T-helper 1 cell treated with Interleukin-12 subunit alpha and Interleukin-12 subunit beta and Interleukin-4 antibody, amounts not matched to agents 30 μg/mL and 1 μg/mL, for 36 hours (primary cell): ENCODE data around the gene GLI2.

ENCODE experiments used
- H3K27ac Mint-ChIP-seq: one replicate; pipeline ENCODE4 v1.8.0; 2021; ENCODE audit warnings: mild to moderate bottlenecking, mixed read lengths
- H3K27me3 Mint-ChIP-seq: one replicate; pipeline ENCODE4 v1.8.0; 2021; ENCODE audit warnings: low read depth, mixed read lengths
- H3K36me3 Mint-ChIP-seq: one replicate; pipeline ENCODE4 v1.8.0; 2021; ENCODE audit warnings: low read depth, mixed read lengths
- H3K4me1 Mint-ChIP-seq: one replicate; pipeline ENCODE4 v1.8.0; 2021; ENCODE audit warnings: low read depth, mixed read lengths
- H3K4me3 Mint-ChIP-seq: one replicate; pipeline ENCODE4 v1.8.0; 2021; ENCODE audit warnings: mild to moderate bottlenecking, moderate library complexity, mixed read lengths
- H3K9me3 Mint-ChIP-seq: one replicate; pipeline ENCODE4 v1.8.0; 2021; ENCODE audit warnings: mixed read lengths

GLI2 gene

DNA sequence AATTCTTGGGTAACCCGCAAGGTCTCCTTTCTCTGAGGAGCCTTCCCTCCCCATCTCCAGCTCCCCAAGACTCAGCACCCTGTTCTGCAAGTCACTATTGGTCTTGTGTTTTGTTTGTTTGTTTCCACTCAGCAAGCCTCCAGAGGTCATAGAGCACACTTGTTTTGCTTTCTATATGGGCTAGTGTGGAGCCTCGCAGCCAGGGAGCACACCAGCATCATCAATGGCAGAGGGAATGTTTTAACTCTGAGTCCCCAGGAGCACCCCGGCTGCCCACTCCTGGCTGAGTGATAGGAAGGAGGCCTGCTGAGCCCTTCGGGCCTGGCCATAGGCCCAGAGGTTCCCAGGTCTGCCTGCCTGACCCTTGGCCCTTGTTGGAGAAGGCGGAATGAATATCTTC, 36.6 kb downstream of the GLI2 start:
- Mint-ChIP-seq H3K4me1 (no peaks in the 10 kb centered on the region), H3K4me3 (no peak overlapping the region), H3K9me3 (no peaks in the 10 kb centered on the region), H3K27me3 (no peaks in the 10 kb centered on the region), H3K36me3 (no peaks in the 10 kb centered on the region), H3K27ac (no peak overlapping the region)

DNA sequence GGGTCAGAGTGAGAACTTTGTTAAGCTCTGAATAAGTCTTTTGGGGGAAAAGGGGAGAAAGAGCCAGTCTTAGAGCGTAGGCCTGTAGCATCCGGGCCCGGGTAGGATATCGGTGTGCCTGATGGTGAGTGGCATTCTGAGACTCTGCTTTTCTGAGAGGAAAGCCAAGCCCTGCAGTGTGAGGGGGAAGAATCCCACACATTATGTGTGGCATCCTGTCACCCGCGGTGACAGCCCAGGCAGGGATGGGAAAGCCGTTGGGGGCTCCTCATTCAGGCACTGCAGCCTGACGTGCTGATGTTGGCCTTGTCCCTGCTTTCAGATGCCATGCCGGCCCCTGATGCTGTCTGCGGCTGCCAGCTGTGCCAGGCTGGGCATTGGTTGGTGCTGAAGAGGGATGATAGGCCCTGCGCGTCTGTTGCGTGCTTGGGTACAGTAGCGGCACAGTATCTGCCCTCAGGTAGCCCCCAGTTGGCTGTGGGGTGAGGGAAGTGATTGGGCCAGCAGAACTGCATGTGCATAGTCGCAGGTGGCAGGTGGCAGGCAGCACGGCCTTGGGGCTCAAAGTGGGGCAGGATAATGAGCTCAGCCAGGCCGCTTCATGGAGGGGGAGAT, 37.6 kb downstream of the GLI2 start:
- Mint-ChIP-seq H3K27me3 (no peaks in the 10 kb centered on the region), H3K4me3 (no peak overlapping the region), H3K9me3 (no peaks in the 10 kb centered on the region), H3K4me1 (no peaks in the 10 kb centered on the region), H3K36me3 (no peaks in the 10 kb centered on the region), H3K27ac (no peak overlapping the region)

DNA sequence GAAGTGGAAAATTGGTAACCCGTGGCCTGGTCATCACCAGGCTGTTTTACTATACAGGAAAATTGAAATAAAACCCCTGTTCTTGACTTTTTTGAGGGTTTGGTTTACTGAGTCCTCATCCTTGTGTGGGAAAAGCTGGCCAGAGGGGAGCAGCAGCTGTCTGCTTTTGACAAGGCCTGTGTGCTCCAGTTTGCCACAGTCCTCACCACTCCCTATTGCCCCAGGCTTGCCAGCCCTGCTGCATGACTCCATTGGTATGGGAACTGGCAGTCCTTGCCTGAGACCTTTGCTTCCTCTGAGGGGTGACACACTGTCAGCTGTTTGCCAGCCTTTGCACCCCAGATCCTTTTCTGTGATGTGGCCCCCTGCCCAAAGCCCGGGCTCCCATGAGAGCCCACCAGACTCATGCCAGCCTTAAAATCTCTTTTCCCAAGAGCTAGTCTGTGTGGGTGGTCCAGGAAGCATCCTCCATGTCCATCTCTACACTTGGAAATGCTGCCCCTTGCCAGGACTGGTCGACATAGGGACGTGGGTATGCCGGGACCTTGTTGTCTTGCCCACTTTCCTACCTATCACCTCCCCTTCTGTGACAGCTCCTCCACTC, 39.0 kb downstream of the GLI2 start:
- H3K4me1 Mint-ChIP-seq: no peaks in the 10 kb centered on the region
- no peaks in the 10 kb centered on the region for H3K9me3 Mint-ChIP-seq
- no peak overlapping the region for H3K4me3 Mint-ChIP-seq
- no peaks in the 10 kb centered on the region for H3K36me3 Mint-ChIP-seq
- H3K27me3 Mint-ChIP-seq: no peaks in the 10 kb centered on the region
- no peak overlapping the region for H3K27ac Mint-ChIP-seq

DNA sequence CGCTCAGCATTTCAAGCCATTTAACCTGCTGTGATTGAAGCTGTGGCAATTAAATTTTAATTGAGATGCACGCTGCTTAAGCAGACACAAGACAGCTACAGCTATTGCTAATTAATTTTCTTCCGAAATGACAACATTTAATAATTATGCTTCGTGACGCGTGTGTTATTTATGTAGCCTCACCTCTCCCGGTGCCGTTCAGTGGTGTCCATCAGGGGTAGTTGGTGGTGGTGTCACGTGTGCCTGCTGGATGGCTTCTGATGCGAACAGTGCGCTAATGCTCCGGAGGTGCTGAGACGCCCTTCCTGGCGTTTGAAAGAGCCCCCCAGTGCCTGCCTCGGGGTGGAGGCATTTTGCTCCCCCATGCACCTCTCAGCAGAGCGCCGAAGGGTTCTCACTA, 39.5 kb downstream of the GLI2 start:
- Mint-ChIP-seq H3K27ac (no peak overlapping the region), H3K36me3 (no peaks in the 10 kb centered on the region), H3K27me3 (no peaks in the 10 kb centered on the region)

DNA sequence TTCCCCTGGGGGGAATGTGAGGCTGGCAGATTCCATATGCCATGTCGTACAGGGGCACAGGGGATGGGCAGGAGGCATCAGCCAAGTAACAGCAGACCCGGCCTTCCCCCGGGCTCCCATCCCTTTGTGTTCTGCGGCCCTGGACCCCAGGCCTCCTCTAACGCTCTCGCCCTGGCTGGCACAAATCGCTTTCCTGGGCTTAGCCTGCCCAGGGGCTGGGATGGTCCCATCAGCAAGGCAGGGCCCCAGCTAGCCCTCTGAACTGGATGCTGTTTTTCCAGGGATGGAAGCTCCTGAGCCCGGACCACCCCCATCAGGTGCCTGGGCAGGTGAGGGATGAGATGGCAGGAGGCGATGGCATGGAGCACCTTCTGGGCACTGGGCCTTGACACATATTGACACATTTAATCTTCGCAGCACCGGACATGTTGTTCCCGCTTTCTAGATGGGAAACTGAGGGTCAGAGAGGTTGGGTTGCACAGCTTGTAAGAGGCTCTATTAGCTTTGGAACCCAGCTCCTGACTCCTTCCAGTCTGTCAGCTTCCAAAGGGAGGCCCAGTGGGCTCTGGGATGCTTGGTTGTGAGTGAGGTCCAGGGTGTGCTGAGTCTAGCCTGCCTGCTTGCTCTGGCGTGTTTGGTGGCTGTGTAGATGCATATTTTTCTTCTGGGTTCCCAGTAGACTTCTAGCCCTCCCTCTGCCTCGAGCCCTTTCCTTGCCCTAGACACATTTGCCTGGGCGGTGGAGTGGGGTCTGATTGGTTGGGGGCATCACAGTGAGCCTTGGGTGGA, 40.3 kb downstream of the GLI2 start:
- H3K27me3 Mint-ChIP-seq: no peaks in the 10 kb centered on the region
- H3K9me3 Mint-ChIP-seq: no peaks in the 10 kb centered on the region
- no peaks in the 10 kb centered on the region for H3K4me1 Mint-ChIP-seq
- no peaks in the 10 kb centered on the region for H3K36me3 Mint-ChIP-seq
- no peak overlapping the region for H3K27ac Mint-ChIP-seq
- no peak overlapping the region for H3K4me3 Mint-ChIP-seq

More for the DNA sequence above, 39.5 kb downstream of the GLI2 start:
- Mint-ChIP-seq H3K4me3 (no peak overlapping the region), H3K4me1 (no peaks in the 10 kb centered on the region), H3K9me3 (no peaks in the 10 kb centered on the region)

DNA sequence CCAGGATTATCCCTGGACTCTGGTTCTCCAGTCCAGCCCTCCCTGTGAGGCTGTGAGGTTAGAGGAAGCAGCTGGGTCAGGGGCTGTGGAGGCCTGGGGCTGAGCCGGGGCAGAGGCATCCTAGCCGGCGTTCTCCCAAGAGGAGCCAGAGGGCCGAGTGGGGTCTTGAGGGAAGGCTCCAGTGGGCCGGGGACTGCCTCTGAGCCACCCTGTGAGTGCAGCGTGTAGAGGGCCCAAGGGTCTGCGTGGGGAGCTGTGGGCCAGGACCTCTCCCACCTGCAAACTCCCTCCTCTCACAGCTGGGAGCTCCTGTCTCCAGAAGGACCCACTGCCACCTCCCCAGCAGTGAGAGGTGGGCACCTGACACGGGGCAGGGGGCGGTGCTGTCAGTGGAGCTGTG, 41.0 kb downstream of the GLI2 start:
- Mint-ChIP-seq H3K4me1 (no peaks in the 10 kb centered on the region), H3K4me3 (no peak overlapping the region), H3K27ac (no peak overlapping the region), H3K36me3 (no peaks in the 10 kb centered on the region), H3K27me3 (no peaks in the 10 kb centered on the region), H3K9me3 (no peaks in the 10 kb centered on the region)

DNA sequence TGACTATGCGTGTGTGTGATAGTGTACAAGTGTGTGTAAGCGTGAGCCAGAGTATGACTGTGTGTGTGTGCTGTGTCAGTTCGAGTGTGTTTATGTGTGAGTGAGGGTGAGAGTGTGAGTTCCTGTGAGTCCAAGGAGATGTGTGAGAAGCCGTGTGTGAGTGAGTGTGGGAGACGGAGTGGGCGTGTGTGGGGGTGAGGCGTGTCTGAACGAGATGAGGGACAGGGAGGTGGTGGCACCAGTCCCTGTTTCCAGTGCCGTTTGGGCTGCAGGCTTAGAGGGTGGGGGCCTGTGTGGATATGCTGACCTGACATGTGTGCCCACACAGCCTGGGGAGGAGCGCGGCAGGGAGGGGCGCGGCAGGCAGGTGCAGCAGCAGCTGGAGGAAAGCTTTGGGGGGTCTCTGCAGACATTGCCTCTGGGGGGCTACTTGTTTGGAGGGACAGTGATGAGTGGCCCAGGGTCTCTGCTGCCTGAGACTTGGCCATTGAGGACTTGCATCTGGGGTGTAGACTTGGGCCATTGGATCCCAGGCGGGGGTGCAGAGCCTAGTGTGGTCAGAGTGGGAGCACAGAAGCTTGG, 41.6 kb downstream of the GLI2 start:
- Mint-ChIP-seq H3K27me3 (no peaks in the 10 kb centered on the region), H3K36me3 (no peaks in the 10 kb centered on the region), H3K27ac (no peak overlapping the region), H3K4me3 (no peak overlapping the region), H3K9me3 (no peaks in the 10 kb centered on the region), H3K4me1 (no peaks in the 10 kb centered on the region)

DNA sequence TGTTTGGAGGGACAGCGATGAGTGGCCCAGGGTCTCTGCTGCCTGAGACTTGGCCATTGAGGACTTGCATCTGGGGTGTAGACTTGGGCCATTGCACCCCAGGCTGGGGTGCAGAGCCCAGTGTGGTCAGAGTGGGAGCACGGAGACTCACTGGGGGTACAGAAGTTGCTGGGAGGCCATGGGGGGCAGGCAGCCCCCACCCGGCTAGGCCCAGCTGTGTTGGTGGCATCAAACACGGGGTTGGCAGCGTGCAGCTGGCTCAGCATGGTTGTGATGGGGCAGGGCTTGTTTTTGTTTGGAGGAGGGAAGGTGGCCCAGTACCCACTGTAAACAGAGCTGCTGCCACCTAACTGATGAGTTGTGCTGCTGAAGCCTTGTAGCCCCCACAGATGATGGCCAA, 42.1 kb downstream of the GLI2 start:
- H3K27ac Mint-ChIP-seq: no peak overlapping the region
- no peaks in the 10 kb centered on the region for H3K36me3 Mint-ChIP-seq
- H3K4me3 Mint-ChIP-seq: no peak overlapping the region
- no peaks in the 10 kb centered on the region for H3K27me3 Mint-ChIP-seq
- no peaks in the 10 kb centered on the region for H3K4me1 Mint-ChIP-seq
- H3K9me3 Mint-ChIP-seq: no peaks in the 10 kb centered on the region

DNA sequence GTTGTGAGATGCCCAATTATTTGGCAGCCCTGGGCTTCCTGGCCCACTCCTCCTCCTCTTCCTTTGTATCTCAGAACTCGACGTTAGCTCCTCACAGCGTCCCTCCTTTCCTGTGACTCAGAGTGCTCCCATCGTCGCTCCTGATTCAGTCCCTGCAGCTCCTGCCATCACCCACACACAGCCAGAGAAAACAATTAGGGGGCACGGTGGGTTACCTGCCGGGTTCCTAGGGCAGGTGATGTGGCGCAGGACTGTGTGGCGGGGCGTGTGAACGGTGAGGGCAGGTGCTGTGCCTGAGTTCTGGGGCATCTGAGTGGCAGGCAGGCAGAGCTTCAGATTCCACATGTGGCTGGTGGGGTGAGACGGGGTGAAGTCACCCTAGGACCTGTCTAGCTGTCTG, 42.6 kb downstream of the GLI2 start:
- no peaks in the 10 kb centered on the region for H3K9me3 Mint-ChIP-seq
- H3K36me3 Mint-ChIP-seq: no peaks in the 10 kb centered on the region

DNA sequence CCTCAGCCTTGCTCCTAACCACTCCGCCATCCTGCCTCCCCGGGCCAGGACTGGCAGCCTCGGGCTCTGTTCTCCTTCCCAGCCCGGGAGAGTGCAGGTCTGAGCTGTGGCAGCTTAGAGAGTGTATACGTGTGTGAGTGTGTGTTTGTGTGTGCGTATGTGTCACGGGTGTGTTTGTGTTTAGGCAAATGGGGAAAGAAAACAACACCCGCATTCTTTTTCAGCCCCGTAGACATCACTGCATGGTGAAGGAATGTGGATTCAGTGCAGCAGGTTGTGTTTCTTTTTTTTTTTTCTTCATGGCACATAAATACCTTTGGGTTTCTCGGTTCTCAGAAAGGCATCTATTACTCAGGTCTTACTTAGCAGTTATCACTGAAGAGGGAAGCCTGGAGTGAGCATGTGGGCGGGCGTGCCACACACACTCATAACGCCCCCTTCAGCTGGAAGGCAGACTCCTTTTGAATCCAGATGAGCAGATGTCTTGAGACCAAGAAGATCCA, 44.2 kb downstream of the GLI2 start:
- H3K27ac Mint-ChIP-seq: no peak overlapping the region
- H3K4me1 Mint-ChIP-seq: peaks cover 2% of the 10 kb centered on the region
- H3K9me3 Mint-ChIP-seq: no peaks in the 10 kb centered on the region
- no peaks in the 10 kb centered on the region for H3K36me3 Mint-ChIP-seq
- H3K27me3 Mint-ChIP-seq: no peaks in the 10 kb centered on the region
- H3K4me3 Mint-ChIP-seq: no peak overlapping the region

More for the DNA sequence above, 42.6 kb downstream of the GLI2 start:
- no peaks in the 10 kb centered on the region for H3K4me1 Mint-ChIP-seq
- H3K27me3 Mint-ChIP-seq: no peaks in the 10 kb centered on the region
- H3K4me3 Mint-ChIP-seq: no peak overlapping the region
- no peak overlapping the region for H3K27ac Mint-ChIP-seq

DNA sequence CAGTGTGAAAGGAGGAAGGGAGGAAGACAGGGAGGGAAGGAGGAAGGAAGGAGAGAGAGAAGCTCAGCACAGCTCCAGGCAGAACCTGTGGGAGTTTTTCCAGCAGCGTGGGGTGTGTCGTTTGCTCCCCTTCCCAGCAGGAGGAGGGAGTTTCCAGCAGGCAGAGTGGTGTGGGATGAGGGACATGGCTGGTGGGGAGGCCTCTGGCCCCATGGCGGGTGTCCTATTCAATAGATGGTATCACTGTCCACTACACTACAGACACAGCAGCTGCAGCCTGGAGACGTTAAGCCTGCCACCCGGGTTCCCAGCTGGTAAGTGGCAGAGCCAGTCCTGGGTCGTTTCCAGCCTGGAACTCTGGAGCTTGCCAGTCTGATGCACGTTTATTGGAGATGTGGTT, 44.7 kb downstream of the GLI2 start:
- Mint-ChIP-seq H3K27me3 (no peaks in the 10 kb centered on the region), H3K9me3 (no peaks in the 10 kb centered on the region), H3K36me3 (no peaks in the 10 kb centered on the region), H3K4me3 (no peak overlapping the region), H3K4me1 (peaks cover 2% of the 10 kb centered on the region), H3K27ac (no peak overlapping the region)

DNA sequence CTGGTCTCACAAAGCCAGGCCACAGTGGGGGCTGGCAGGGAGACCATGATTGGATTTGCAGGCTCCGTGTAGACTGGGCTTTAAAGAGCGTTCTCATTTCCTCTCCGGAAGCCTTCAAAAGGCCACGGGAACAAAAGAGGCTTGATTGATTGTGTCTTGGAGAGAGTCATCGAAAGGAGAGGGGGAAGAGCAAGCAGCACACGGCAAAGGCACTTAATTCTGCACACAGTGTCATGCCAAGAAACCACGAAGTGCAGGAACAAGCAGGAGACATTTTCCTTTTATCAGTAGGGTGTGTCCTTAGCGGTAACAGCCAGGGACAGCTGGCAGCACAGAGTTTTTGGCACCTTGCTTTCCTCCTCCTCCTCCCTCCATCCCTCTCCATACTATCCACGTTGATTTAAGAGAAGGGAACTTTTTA, 47.7 kb downstream of the GLI2 start:
- H3K36me3 Mint-ChIP-seq: no peaks in the 10 kb centered on the region
- no peaks in the 10 kb centered on the region for H3K27me3 Mint-ChIP-seq
- H3K27ac Mint-ChIP-seq: no peak overlapping the region
- no peaks in the 10 kb centered on the region for H3K9me3 Mint-ChIP-seq
- peaks cover 2% of the 10 kb centered on the region for H3K4me1 Mint-ChIP-seq
- H3K4me3 Mint-ChIP-seq: no peak overlapping the region

DNA sequence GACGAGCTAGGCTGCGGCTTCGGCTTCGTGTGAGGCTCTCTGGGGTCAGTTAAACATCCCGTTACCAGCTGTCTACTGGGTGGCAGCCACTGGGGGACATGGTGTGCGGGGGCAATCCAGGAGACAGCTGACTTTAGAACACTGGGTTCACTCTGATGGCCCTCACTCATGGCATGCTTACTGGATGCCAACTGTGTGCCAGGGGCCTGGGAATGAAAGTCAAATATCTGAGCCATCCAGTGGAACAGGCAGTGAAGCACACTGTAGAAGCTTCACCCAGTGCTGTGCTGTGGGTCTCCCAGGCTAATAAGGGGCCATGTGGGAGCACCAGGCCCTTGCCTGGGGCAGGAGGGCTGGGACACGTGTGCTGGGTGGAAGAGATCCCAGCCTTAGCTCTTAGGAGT, 48.3 kb downstream of the GLI2 start:
- Mint-ChIP-seq H3K9me3 (no peaks in the 10 kb centered on the region), H3K4me1 (peaks cover 2% of the 10 kb centered on the region), H3K4me3 (no peak overlapping the region), H3K27ac (no peak overlapping the region), H3K36me3 (no peaks in the 10 kb centered on the region), H3K27me3 (no peaks in the 10 kb centered on the region)
